Measurements from ENCODE around the gene GPC1.

Gene GPC1

GRCh38 chr2:240478346-240479110 lies 43.1 kb downstream of the GPC1 start:
- TF ChIP-seq FOXP2 (optimal IDR thresholded peaks at IDR 0.05; ENCODE audit: borderline replicate concordance, extremely low read depth, extremely low read length, insufficient read depth), result no peak
- no peak for TF ChIP-seq REST (IDR thresholded peaks at IDR 0.05; ENCODE audit: insufficient read depth in 1 of 2, low read depth in 2 of 2, low read length in 2 of 2)
- no peak for TF ChIP-seq POLR2AphosphoS5 (IDR thresholded peaks at IDR 0.05; ENCODE audit: low read depth, low read length)
- no peak for TF ChIP-seq SIN3A (IDR thresholded peaks at IDR 0.05; ENCODE audit: borderline replicate concordance, insufficient read depth, low read length)
- TF ChIP-seq TAF1 (IDR thresholded peaks at IDR 0.05; ENCODE audit: borderline replicate concordance, insufficient read depth, low read length), result no peak

GRCh38 chr2:240479111-240479501 lies 43.6 kb downstream of the GPC1 start:
- TF ChIP-seq REST (IDR thresholded peaks at IDR 0.05; ENCODE audit: insufficient read depth in 1 of 2, low read depth in 2 of 2, low read length in 2 of 2), result no peak
- TF ChIP-seq SIN3A (IDR thresholded peaks at IDR 0.05; ENCODE audit: borderline replicate concordance, insufficient read depth, low read length), result no peak
- no peak for TF ChIP-seq FOXP2 (optimal IDR thresholded peaks at IDR 0.05; ENCODE audit: borderline replicate concordance, extremely low read depth, extremely low read length, insufficient read depth)
- TF ChIP-seq POLR2AphosphoS5 (IDR thresholded peaks at IDR 0.05; ENCODE audit: low read depth, low read length), result no peak
- TF ChIP-seq TAF1 (IDR thresholded peaks at IDR 0.05; ENCODE audit: borderline replicate concordance, insufficient read depth, low read length), result no peak

- TF ChIP-seq TAF1 (IDR thresholded peaks at IDR 0.05; ENCODE audit: borderline replicate concordance, insufficient read depth, low read length) (no peak), REST (IDR thresholded peaks at IDR 0.05; ENCODE audit: insufficient read depth in 1 of 2, low read depth in 2 of 2, low read length in 2 of 2) (no peak), SIN3A (IDR thresholded peaks at IDR 0.05; ENCODE audit: borderline replicate concordance, insufficient read depth, low read length) (no peak), POLR2AphosphoS5 (IDR thresholded peaks at IDR 0.05; ENCODE audit: low read depth, low read length) (no peak)
Observed at GRCh38 chr2:240480834-240481623, 45.6 kb downstream of the GPC1 start.

GRCh38 chr2:240481720-240482119 lies 46.3 kb downstream of the GPC1 start:
- no peak for TF ChIP-seq REST (IDR thresholded peaks at IDR 0.05; ENCODE audit: insufficient read depth in 1 of 2, low read depth in 2 of 2, low read length in 2 of 2)
- no peak for TF ChIP-seq SIN3A (IDR thresholded peaks at IDR 0.05; ENCODE audit: borderline replicate concordance, insufficient read depth, low read length)
- TF ChIP-seq POLR2AphosphoS5 (IDR thresholded peaks at IDR 0.05; ENCODE audit: low read depth, low read length), result no peak
- TF ChIP-seq FOXP2 (optimal IDR thresholded peaks at IDR 0.05; ENCODE audit: borderline replicate concordance, extremely low read depth, extremely low read length, insufficient read depth), result no peak
- no peak for TF ChIP-seq TAF1 (IDR thresholded peaks at IDR 0.05; ENCODE audit: borderline replicate concordance, insufficient read depth, low read length)

All from PFSK-1 (cell line).